H1 (cell line): ENCODE results near the gene MAGEA9B.
"Not testable (repeated sequence)": the region's sequence is repeated elsewhere in the genome, so short reads cannot be mapped to it uniquely, and the experiment has no call there.

Source experiments
- ASH2L ChIP-seq: fragments of 200-600, 300-600 bp; sonication (generic); IDR thresholded peaks from one replicate; pipeline ENCODE4 v1.7.1; 2017; ENCODE audit warnings: low read length
- BRCA1 ChIP-seq: IDR thresholded peaks from 2 replicates; pipeline ENCODE4 v1.6.1; 2012; ENCODE audit warnings: low read depth, low read length, improper control_type of control experiment
- CEBPB ChIP-seq: IDR thresholded peaks from 2 replicates; pipeline ENCODE4 v1.6.1; 2012; ENCODE audit warnings: low read depth, low read length
- CTCF ChIP-seq, 3 experiments: IDR thresholded peaks; 1 replicate in 2 of 3; 2 replicates in 1 of 3; pipeline versions ENCODE4 v1.5.1 to v1.6.1; 2011; ENCODE audit warnings: low read length in 3 of 3, mild to moderate bottlenecking in 3 of 3, inconsistent platforms in 2 of 3, low read depth in 1 of 3, moderate library complexity in 1 of 3; ENCODE audit not compliant: insufficient read depth in 1 of 3; ENCODE audit errors: control extremely low read depth in 1 of 3
- EZH2 ChIP-seq: fragments of 200-600 bp; sonication (generic); IDR thresholded peaks from 2 replicates; pipeline ENCODE4 v1.7.1; 2012; ENCODE audit warnings: low read depth, mild to moderate bottlenecking, moderate library complexity, low read length, inconsistent platforms; ENCODE audit not compliant: severe bottlenecking
- KDM1A ChIP-seq: fragments of 200-600, 300-600 bp; sonication (generic); IDR thresholded peaks from 2 replicates; pipeline ENCODE4 v1.7.1; 2016; ENCODE audit warnings: mild to moderate bottlenecking, low read length, borderline replicate concordance
- KDM5A ChIP-seq: fragments of 200-600 bp; IDR thresholded peaks from 2 replicates; pipeline ENCODE4 v1.7.1; 2012; ENCODE audit warnings: mild to moderate bottlenecking, low read length, inconsistent platforms, mixed read lengths
- NRF1 ChIP-seq: IDR thresholded peaks from 2 replicates; pipeline ENCODE4 v1.6.1; 2011; ENCODE audit warnings: mild to moderate bottlenecking, low read depth, low read length, improper control_type of control experiment
- PHF8 ChIP-seq: fragments of 200-600 bp; sonication (generic); conservative IDR thresholded peaks from 2 replicates; pipeline ENCODE4 v1.7.1; 2012; ENCODE audit warnings: low read depth, mild to moderate bottlenecking, inconsistent platforms, low read length, moderate library complexity
- POLR2A ChIP-seq, 2 experiments: IDR thresholded peaks; 1 replicate in 1 of 2; 2 replicates in 1 of 2; pipeline ENCODE4 v1.6.1; 2011; ENCODE audit warnings: low read depth in 2 of 2, low read length in 2 of 2, mild to moderate bottlenecking in 2 of 2; ENCODE audit errors: control extremely low read depth in 1 of 2
- TAF1 ChIP-seq: IDR thresholded peaks from 2 replicates; pipeline ENCODE4 v1.6.1; 2011; ENCODE audit warnings: mild to moderate bottlenecking, low read depth, low read length
- TCF12 ChIP-seq: IDR thresholded peaks from 2 replicates; pipeline ENCODE4 v1.6.1; 2011; ENCODE audit warnings: low read depth, mild to moderate bottlenecking, low read length
- ZNF274 ChIP-seq: IDR thresholded peaks from 2 replicates; pipeline ENCODE4 v1.7.0; 2012; ENCODE audit warnings: low read length, borderline replicate concordance; ENCODE audit errors: extremely low read depth

GRCh38 chrX:149534926-149535602 lies 52.2 kb downstream of the MAGEA9B start:
- not testable (repeated sequence) for TF ChIP-seq CTCF (IDR thresholded peaks at IDR 0.05; ENCODE audit: control extremely low read depth in 1 of 3, insufficient read depth in 1 of 3, low read depth in 1 of 3, low read length in 3 of 3); CEBPB; KDM1A; POLR2A (IDR thresholded peaks at IDR 0.05; ENCODE audit: control extremely low read depth in 1 of 2, low read depth in 2 of 2, low read length in 2 of 2); ZNF274; PHF8; EZH2; KDM5A; TAF1; TCF12; BRCA1; ASH2L; NRF1
